Measurements from ENCODE around the gene LRP5. TPM values are rescaled to one million over a fixed set of nuclear protein-coding genes. Genes with fewer than 3 reads are reported as not detected.

The LRP5 gene
- polyA plus RNA-seq, 1 donor (not counting 4 experiments of a cell fraction or from before 2014, with no cell fraction given): 6.6 TPM

GRCh38 chr11:68297052-68297378 lies 15.4 kb upstream of the LRP5 start:
- dilution Hi-C loops (cut with MboI; ENCODE audit: extremely low pct_ligation_motif_present, low sequenced_read_pairs): no loop called here
- FAIRE-seq (no peak), DNase-seq (ENCODE audit: low read depth, low spot score) (no peak)
- Histone ChIP-seq H3K36me3 (ENCODE audit: control insufficient read depth in 2 of 2, extremely low read depth in 1 of 2, insufficient read depth in 2 of 2, low read length in 2 of 2) (no peaks in the 10 kb centered on the region), H3K27me3 (ENCODE audit: control insufficient read depth, extremely low read depth, insufficient read depth, low read length) (peaks cover 15% of the 10 kb centered on the region), H3K79me2 (ENCODE audit: control insufficient read depth, insufficient read depth, low read length) (no peaks in the 10 kb centered on the region), H2AFZ (ENCODE audit: control insufficient read depth, low read length) (no peak overlapping the region), H3K9me3 (ENCODE audit: control insufficient read depth, low read depth, low read length) (no peaks in the 10 kb centered on the region), H3K9ac (ENCODE audit: control insufficient read depth, extremely low read depth, insufficient read depth, low read length) (no peak overlapping the region), H3K27ac (ENCODE audit: control insufficient read depth, insufficient read depth, low read length) (no peak overlapping the region), H3K4me1 (ENCODE audit: control insufficient read depth, extremely low read depth, insufficient read depth, low read length) (peaks cover 2% of the 10 kb centered on the region), H3K4me3 (ENCODE audit: control insufficient read depth in 2 of 3, extremely low read depth in 1 of 3, insufficient read depth in 2 of 3, low read depth in 1 of 3, low read length in 3 of 3) (no peak overlapping the region), H3K9me1 (ENCODE audit: control insufficient read depth, extremely low read depth, insufficient read depth, low read length) (no peaks in the 10 kb centered on the region), H4K20me1 (ENCODE audit: control insufficient read depth, extremely low read depth, insufficient read depth, low read length) (no peaks in the 10 kb centered on the region), H3K4me2 (ENCODE audit: control insufficient read depth, extremely low read depth, insufficient read depth, low read depth, low read length) (no peak overlapping the region)
- TF ChIP-seq CTCF (optimal IDR thresholded peaks at IDR 0.05 in 1 of 3, IDR thresholded peaks at IDR 0.05 in 1 of 3, conservative IDR thresholded peaks at IDR 0.05 in 1 of 3; ENCODE audit: extremely low read depth in 1 of 3, insufficient read depth in 2 of 3, low read length in 3 of 3) (no peak), EZH2 (IDR thresholded peaks at IDR 0.05; ENCODE audit: low read length) (no peak)

GRCh38 chr11:68297494-68297811 lies 14.9 kb upstream of the LRP5 start:
- H3K36me3 ChIP-seq (ENCODE audit: control insufficient read depth in 2 of 2, extremely low read depth in 1 of 2, insufficient read depth in 2 of 2, low read length in 2 of 2): no peaks in the 10 kb centered on the region
- no peak overlapping the region for H3K27ac ChIP-seq (ENCODE audit: control insufficient read depth, insufficient read depth, low read length)
- H3K4me1 ChIP-seq (ENCODE audit: control insufficient read depth, extremely low read depth, insufficient read depth, low read length): peaks cover 2% of the 10 kb centered on the region
- DNase-seq (ENCODE audit: low read depth, low spot score) (no peak), FAIRE-seq (no peak)
- peak overlapping the region; percentile 41 for H3K4me2 ChIP-seq (ENCODE audit: control insufficient read depth, extremely low read depth, insufficient read depth, low read depth, low read length)
- no peak overlapping the region for H3K9ac ChIP-seq (ENCODE audit: control insufficient read depth, extremely low read depth, insufficient read depth, low read length)
- no peaks in the 10 kb centered on the region for H3K9me1 ChIP-seq (ENCODE audit: control insufficient read depth, extremely low read depth, insufficient read depth, low read length)
- no peak overlapping the region for H3K4me3 ChIP-seq (ENCODE audit: control insufficient read depth in 2 of 3, extremely low read depth in 1 of 3, insufficient read depth in 2 of 3, low read depth in 1 of 3, low read length in 3 of 3)
- H2AFZ ChIP-seq (ENCODE audit: control insufficient read depth, low read length): peak overlapping the region; percentile 23
- no peaks in the 10 kb centered on the region for H4K20me1 ChIP-seq (ENCODE audit: control insufficient read depth, extremely low read depth, insufficient read depth, low read length)
- H3K9me3 ChIP-seq (ENCODE audit: control insufficient read depth, low read depth, low read length): no peaks in the 10 kb centered on the region
- TF ChIP-seq CTCF (optimal IDR thresholded peaks at IDR 0.05 in 1 of 3, IDR thresholded peaks at IDR 0.05 in 1 of 3, conservative IDR thresholded peaks at IDR 0.05 in 1 of 3; ENCODE audit: extremely low read depth in 1 of 3, insufficient read depth in 2 of 3, low read length in 3 of 3) (no peak), EZH2 (IDR thresholded peaks at IDR 0.05; ENCODE audit: low read length) (no peak)
- H3K79me2 ChIP-seq (ENCODE audit: control insufficient read depth, insufficient read depth, low read length): no peaks in the 10 kb centered on the region
- peaks cover 15% of the 10 kb centered on the region for H3K27me3 ChIP-seq (ENCODE audit: control insufficient read depth, extremely low read depth, insufficient read depth, low read length)
- dilution Hi-C loops (cut with MboI; ENCODE audit: extremely low pct_ligation_motif_present, low sequenced_read_pairs): no loop called here

All from keratinocyte (primary cell).